RWPE2 (cell line): ENCODE results near the gene SLC39A9.

Experiments used
- ATAC-seq: fragments of 200-7000 bp; cut with Tn5 transposase; 3 replicates; pipeline ENCODE4 v1.9.1; 2021; ENCODE audit warnings: low read depth
- DNase-seq: peaks from one replicate; pipeline ENCODE4 v3.0.0-alpha.2; 2020; ENCODE audit warnings: low spot score
- H3K27ac ChIP-seq: fragments of 450-650 bp; 2 replicates; pipeline ENCODE4 v1.5.1; 2017; ENCODE audit warnings: mild to moderate bottlenecking; ENCODE audit not compliant: poor library complexity, severe bottlenecking
- H3K27me3 ChIP-seq: fragments of 250-450 bp; sonication (Bioruptor Pico); 2 replicates; pipeline ENCODE4 v1.5.1; 2021; ENCODE audit warnings: mild to moderate bottlenecking, moderate library complexity; ENCODE audit not compliant: insufficient read depth, poor library complexity, severe bottlenecking
- H3K36me3 ChIP-seq: fragments of 250-450 bp; sonication (Bioruptor Pico); 2 replicates; pipeline ENCODE4 v1.5.1; 2020; ENCODE audit warnings: low read depth, mild to moderate bottlenecking, moderate library complexity
- H3K4me1 ChIP-seq: fragments of 250-450 bp; sonication (Bioruptor Pico); 2 replicates; pipeline ENCODE4 v1.5.1; 2021; ENCODE audit warnings: mild to moderate bottlenecking, moderate library complexity; ENCODE audit not compliant: insufficient read depth, poor library complexity, severe bottlenecking
- H3K4me3 ChIP-seq: fragments of 250-450 bp; sonication (Bioruptor Pico); 2 replicates; pipeline ENCODE4 v1.5.1; 2021; ENCODE audit warnings: mild to moderate bottlenecking, moderate library complexity; ENCODE audit not compliant: severe bottlenecking
- H3K9me3 ChIP-seq: fragments of 250-450 bp; sonication (Bioruptor Pico); 2 replicates; pipeline ENCODE4 v1.5.1; 2021; ENCODE audit warnings: mild to moderate bottlenecking, moderate library complexity; ENCODE audit not compliant: severe bottlenecking
- TF ChIP-seq, protein P1 (sequence below): fragments of 450-650 bp; IDR thresholded peaks from one replicate; pipeline ENCODE4 v1.5.1; 2017; ENCODE audit warnings: mild to moderate bottlenecking, moderate library complexity; ENCODE audit not compliant: poor library complexity, severe bottlenecking

Gene SLC39A9

DNA sequence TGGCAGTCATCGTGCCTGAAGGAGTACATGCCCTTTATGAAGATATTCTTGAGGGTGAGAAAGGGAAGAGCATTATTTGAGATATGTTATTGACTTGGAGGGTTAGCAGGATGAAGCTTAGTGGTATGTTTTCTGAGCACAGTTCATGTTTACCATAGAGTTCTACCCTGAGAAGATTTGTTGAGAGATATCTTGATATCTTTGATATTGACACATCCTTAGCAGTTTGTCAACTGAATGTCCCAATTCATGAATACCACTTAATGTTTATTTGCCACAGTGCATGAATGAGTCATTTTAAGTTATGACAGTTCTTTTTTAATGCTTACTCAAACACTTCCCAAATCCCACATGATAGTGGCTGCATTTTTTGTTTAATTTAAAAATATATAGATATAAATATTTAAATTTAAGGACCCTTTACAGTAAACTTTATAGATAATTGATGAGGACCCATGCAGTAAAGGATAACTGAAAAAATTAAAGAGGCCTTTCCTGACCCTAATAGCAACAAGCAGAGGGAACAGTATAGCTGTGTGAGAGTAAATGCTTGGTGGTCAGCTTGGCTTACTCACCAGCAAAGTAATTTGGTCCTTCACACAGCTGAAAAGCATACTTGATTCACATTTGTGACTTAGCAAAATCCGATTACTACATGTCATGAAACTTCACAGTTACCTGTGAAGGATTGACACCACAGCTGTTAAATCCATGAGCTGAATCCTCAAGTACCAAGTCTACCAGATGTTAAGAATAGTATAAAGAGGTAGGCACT is 25.8 kb downstream of the SLC39A9 start:
- Histone ChIP-seq H3K27me3 (no peaks in the 10 kb centered on the region), H3K4me3 (no peak overlapping the region), H3K9me3 (no peaks in the 10 kb centered on the region), H3K27ac (no peak overlapping the region), H3K36me3 (peaks cover 43% of the 10 kb centered on the region), H3K4me1 (peaks cover 4% of the 10 kb centered on the region)
- DNase-seq, result no peak
- no peak for ATAC-seq
- TF ChIP-seq, protein P1, sequence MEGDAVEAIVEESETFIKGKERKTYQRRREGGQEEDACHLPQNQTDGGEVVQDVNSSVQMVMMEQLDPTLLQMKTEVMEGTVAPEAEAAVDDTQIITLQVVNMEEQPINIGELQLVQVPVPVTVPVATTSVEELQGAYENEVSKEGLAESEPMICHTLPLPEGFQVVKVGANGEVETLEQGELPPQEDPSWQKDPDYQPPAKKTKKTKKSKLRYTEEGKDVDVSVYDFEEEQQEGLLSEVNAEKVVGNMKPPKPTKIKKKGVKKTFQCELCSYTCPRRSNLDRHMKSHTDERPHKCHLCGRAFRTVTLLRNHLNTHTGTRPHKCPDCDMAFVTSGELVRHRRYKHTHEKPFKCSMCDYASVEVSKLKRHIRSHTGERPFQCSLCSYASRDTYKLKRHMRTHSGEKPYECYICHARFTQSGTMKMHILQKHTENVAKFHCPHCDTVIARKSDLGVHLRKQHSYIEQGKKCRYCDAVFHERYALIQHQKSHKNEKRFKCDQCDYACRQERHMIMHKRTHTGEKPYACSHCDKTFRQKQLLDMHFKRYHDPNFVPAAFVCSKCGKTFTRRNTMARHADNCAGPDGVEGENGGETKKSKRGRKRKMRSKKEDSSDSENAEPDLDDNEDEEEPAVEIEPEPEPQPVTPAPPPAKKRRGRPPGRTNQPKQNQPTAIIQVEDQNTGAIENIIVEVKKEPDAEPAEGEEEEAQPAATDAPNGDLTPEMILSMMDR, result no peak

DNA sequence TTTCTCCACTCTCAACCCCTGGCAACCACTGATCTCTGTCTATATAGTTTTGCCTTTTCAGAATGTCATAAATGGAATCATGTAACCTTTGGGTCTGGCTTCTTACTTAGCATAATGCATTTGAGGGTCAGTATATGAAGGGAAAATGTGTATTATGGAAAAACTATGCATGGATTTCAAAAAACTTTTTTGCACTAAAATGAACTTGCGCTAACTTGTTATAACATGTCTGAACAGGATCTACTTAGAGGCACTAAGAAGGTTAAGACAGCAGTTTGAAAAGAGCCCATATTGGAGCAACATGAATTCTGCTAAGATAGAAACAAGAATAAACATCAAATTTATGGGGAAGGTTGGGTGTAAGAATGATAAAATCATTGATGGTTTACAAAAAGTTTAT is 29.1 kb downstream of the SLC39A9 start:
- H3K9me3 ChIP-seq, result no peaks in the 10 kb centered on the region
- H3K36me3 ChIP-seq, result peaks cover 43% of the 10 kb centered on the region
- DNase-seq (no peak), ATAC-seq (no peak)
- H3K4me1 ChIP-seq, result peaks cover 4% of the 10 kb centered on the region
- no peaks in the 10 kb centered on the region for H3K27me3 ChIP-seq
- no peak overlapping the region for H3K4me3 ChIP-seq
- no peak overlapping the region for H3K27ac ChIP-seq
- TF ChIP-seq, protein P1, result no peak

DNA sequence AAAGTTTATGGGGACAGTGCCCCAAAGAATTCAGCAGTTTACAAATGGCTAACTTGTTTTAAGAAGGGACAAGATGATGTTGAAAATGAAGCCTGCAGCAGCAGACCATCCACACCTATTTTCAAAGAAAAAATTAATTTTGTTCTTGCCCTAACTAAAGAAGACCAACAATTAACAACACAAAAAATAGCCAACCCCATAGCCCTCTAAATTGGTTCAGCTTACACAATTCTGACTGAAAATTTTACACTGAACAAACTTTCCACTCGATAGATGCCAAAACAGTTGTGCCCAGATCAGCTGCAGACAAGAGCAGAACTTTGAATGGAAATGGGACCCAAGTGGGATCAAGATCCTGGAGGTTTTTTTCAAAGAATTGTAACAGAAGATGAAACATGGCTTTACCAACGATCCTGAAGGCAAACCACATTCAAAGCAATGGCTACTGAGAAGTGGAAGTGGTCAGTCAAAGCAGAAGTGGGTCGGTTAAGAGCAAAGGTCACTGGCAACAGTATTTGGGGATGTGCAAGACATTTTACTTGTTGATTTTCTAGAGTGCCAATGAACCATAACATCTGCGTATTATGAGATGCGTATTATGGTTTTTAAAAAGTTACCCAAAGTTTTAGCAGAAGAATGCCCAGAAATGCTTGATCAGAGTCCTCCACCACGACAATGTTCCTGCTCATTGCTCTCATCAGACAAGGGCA is 30.0 kb downstream of the SLC39A9 start:
- no peak for DNase-seq

DNA sequence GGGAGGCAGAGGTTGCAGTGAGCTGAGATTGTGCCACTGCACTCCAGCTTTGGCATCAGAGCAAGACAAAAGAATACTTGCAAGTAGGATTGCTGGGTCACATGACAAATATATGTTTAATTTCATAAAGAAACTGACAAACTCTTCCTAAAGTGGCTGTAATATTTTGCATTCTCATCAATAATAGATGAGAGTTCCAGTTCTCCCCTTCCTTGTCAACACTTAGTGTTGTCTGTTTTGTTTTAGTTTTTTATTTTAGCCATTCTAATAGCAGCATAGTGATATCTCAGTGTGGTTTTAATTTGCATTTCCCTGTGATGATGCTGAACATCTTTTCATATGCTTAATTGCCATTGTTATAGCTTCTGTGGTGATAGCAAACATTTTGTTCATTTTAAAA is 31.2 kb downstream of the SLC39A9 start:
- TF ChIP-seq, protein P1, result no peak
- Histone ChIP-seq H3K36me3 (peaks cover 30% of the 10 kb centered on the region), H3K9me3 (no peaks in the 10 kb centered on the region)

More for the DNA sequence above, 30.0 kb downstream of the SLC39A9 start:
- peaks cover 4% of the 10 kb centered on the region for H3K4me1 ChIP-seq
- no peaks in the 10 kb centered on the region for H3K9me3 ChIP-seq
- no peak overlapping the region for H3K27ac ChIP-seq
- ATAC-seq, result no peak
- TF ChIP-seq, protein P1, result no peak
- H3K4me3 ChIP-seq, result no peak overlapping the region
- peaks cover 42% of the 10 kb centered on the region for H3K36me3 ChIP-seq
- no peaks in the 10 kb centered on the region for H3K27me3 ChIP-seq

More for the DNA sequence above, 31.2 kb downstream of the SLC39A9 start:
- no peak for ATAC-seq
- no peak for DNase-seq
- Histone ChIP-seq H3K27ac (no peak overlapping the region), H3K4me1 (peaks cover 4% of the 10 kb centered on the region), H3K4me3 (no peak overlapping the region), H3K27me3 (no peaks in the 10 kb centered on the region)
